ENCODE measurements around the gene DENND1A. TPM values are rescaled to one million over a fixed set of nuclear protein-coding genes. Genes with fewer than 3 reads are reported as not detected.

The DENND1A gene
- polyA plus RNA-seq, 1 donor = 16.7 TPM

DNA sequence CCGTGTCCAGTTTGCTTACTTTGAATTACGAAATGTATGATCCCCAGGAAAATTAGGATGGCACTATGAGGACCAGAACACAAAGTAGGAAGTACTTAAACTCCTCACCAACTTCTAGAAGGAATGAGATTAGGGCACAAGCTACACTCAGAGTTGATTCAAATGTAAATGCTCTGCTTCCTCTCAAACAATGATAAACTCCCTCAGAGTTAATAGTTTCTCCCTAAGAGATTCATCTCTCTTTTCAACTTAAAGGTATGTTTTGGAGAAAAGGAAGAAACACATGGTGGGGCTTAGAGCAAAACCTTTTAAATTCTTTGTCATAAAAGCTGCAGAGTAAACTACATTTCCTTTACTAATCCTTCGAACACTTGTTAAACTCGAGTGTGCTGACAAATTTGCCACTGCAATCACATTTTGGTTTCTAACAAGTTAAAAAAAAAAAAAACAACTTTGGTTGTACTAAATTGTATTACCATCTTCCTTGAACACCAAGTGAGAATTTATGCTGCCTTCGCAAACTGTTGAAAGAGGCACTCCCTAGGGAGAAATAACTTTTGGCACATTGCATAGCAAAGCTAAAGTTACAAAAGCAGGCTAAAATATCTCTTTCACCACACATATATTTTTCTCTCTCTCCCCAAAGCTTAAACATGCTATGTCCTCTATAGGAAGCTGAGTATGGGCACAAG, 66.6 kb downstream of the DENND1A start:
- peak; percentile 13 for DNase-seq

- no peak for DNase-seq
Measured at GRCh38 chr9:123861756-123862120, 68.2 kb downstream of the DENND1A start.

- DNase-seq = no peak
Measured at GRCh38 chr9:123861086-123861755, 68.7 kb downstream of the DENND1A start.

GRCh38 chr9:123860603-123861002, 69.3 kb downstream of the DENND1A start:
- no peak for DNase-seq

DNA sequence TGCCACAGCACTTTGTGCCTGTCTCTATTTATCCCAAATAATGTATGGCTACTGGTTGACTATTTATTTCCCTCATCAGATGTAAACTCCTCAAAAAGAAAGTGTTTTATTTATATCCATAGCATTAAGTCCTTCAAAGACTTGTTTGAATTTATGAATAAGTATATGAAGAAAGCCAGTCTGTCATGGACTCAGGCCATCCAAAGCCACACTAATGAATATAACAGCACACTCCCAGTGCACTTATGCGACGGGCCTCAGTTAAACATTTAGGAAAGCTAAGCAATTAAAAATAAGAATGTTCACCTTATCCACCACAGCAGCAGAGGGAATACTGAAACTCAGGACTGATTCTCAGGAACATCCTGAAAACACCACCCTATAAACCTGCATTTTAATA, 77.5 kb downstream of the DENND1A start:
- no peak for DNase-seq

DNA sequence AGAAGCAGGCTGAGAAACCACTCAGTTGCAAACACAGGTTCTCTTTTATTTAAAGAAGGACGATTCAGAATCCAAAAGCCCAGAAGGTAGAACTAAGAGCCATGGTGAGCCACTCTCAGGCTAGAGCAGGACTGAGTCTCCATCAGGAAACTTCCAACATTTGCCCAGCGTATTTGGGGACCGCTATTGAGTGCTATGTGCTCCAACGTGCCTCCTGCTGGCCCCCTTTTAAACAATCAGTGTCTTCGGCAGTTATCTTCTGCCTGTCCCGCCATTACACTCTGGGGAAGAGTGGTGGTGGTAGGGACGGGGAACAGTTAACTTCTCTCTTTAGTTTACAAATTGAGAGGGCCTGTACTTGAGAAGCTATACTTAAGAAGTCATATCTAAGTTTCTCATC, 78.1 kb downstream of the DENND1A start:
- DNase-seq = no peak

DNA sequence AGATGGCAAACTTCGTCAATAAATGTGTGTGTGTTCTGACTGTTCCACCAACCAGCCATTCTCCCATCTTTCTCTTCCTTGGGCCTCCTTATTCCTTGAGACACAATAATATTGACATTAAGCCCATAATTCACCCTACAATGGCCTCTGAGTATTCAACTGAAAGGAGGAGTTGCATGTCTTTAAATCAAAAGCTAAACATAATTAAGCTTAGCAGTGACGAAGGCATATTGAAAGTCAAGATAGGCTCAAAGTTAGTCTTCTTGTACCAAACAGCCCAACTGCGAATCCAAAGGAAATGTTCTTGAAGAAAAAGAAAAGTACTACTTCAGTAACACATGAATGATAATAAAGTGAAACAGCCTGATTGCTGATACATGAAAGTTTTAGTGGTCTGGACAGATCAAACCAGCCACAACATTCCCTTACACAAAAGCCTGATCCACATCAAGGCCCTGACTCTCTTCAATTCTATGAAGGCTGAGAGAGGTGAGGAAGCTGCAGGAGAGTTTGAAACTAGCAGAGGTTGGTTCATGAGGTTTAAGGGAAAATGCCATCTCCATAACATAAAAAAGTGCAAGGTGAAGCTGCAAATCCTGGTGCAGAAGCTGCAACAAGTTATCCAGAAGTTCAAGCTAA, 81.4 kb downstream of the DENND1A start:
- no peak for DNase-seq

GRCh38 chr9:123846966-123847365, 83.0 kb downstream of the DENND1A start:
- DNase-seq = no peak

- DNase-seq = no peak
Measured at GRCh38 chr9:123843703-123844102, 86.2 kb downstream of the DENND1A start.

GRCh38 chr9:123835821-123836220, 94.1 kb downstream of the DENND1A start:
- DNase-seq = no peak

DNA sequence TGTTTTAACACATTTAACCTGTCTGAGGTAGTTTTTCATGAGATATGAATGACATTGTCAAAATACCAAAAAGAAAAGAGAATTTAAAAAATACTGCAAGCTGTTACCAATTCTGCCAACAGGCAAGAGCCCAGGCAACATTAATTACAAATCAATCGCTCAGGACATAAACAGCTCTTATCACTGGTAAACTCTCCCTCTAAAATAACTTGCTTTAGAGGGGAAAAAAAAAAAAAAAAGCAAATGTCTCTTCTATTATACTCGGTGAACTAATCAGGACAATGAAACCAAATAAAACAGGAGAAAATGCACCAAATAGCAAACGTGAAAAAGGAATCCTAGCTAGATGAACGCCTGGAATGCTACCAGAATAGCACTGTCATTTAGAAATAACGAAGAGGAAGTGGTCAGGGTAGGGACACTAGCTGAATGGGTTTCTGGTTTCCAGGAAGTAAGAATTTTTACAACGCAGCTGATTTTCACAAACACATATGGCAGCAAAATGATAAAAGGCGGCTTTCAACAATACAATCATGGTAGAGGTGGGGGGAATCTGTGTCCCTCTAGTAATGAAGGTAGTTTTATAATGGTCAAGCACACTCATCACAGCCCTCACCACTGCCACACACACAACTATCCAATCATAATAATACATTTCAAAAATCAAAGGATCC, 94.9 kb downstream of the DENND1A start:
- DNase-seq = peak; percentile 13

DNA sequence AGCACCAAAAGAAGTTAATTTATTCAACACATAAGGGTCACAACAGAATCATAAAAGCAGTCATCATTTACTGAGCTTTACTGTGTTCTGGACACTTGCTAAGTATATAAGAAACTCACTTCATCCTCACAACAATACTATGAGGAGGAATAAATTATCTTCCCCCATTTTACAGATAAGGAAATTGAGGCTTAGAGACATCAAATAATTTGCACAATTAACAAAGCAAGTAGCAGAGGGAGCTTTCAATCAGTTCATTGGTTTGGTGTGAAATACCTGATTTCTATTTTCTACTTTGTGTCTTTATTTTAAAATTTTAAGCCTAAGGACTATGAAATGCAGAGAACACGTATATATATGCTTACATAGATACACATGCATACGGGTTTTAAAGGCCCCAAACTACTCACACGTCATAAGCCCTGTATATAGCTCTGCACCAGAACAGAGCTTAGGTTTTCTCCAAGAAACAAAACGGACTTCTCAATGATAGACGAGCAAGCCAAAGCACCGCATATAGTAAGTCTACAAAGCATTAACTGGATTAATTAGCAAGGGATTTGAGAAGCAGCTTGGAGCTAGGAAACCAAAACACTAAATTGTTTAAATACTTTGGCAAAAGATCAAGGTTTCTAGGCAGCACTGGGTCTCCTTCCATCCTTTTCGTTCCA, 95.6 kb downstream of the DENND1A start:
- no peak for DNase-seq

DNA sequence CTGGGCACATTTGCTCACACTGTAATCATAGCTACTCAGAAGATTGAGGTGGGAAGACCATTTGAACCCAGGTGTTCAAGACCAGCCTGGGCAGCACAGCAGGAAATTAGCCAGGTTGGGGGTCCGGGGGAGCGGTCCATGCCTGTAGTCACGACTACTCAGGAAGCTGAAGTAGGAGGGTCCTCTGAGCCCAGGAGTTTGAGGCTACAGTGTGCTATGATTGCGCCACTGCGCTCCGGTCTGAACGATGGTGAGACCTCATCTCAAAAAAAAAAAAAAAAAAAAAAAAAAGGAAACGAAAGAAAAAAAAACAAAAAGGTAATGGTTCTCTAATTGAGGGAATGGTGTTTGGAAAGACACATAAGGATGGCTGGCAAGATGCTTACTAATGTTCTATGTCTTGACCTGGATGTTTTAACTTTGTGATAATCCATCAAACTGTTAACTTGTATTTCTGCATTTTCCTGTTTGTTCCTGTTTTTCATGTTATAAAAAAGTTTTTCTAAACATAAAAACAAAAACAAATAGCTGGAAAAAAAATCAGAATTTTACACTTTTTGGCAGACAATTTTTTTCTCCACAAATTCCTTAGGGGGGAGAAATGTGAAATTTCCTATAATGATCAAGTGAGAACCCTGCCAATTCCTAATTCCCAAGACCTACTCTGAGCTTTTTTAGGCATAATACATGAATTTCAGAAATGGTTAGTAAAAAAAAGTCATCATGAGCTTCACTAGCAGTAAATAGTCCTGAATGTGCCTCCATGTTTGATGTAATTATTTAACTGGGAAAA, 96.9 kb downstream of the DENND1A start:
- no peak for DNase-seq

- DNase-seq = no peak
Measured at GRCh38 chr9:123832176-123832575, 97.8 kb downstream of the DENND1A start.

- no peak for DNase-seq
Measured at GRCh38 chr9:123828449-123828848, 101.5 kb downstream of the DENND1A start.

DNA sequence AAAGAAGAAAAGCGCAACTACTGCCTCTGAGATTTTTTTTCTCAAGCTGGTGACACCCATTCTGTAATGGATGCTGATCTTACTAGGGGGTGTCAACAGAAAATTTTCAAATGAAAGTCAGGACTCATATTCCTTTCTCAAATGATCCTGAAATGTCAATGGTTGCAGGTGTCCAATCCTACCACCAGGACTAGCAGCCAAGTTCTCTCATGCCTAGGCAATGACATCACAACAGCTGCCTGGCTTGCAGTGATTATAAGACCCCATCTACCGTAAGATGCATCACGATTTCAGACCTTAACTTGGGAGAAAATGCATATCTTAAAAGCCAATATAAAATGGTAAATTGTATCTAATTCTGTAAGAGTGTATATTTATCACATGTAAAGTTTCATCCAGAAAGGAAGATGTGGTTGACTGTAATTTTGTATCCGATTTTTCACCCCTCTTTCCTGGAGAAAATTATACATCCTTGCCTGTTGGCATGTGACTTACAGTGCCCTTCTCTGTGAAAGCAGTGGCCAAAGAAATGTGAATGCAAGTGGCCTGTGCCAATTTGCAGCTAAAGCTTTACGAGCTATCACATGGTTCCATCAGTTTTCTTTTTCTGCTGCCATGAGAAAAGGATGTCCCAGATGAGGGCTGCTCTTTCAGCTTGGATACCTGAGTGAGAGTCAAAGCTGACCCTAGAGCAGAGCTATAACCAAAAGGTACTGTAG, 104.4 kb downstream of the DENND1A start:
- peak; percentile 32 for DNase-seq

GRCh38 chr9:123823194-123823947, 106.6 kb downstream of the DENND1A start:
- DNase-seq = no peak

GRCh38 chr9:123821619-123822018, 108.3 kb downstream of the DENND1A start:
- no peak for DNase-seq

GRCh38 chr9:123820139-123820538, 109.8 kb downstream of the DENND1A start:
- DNase-seq = no peak

DNA sequence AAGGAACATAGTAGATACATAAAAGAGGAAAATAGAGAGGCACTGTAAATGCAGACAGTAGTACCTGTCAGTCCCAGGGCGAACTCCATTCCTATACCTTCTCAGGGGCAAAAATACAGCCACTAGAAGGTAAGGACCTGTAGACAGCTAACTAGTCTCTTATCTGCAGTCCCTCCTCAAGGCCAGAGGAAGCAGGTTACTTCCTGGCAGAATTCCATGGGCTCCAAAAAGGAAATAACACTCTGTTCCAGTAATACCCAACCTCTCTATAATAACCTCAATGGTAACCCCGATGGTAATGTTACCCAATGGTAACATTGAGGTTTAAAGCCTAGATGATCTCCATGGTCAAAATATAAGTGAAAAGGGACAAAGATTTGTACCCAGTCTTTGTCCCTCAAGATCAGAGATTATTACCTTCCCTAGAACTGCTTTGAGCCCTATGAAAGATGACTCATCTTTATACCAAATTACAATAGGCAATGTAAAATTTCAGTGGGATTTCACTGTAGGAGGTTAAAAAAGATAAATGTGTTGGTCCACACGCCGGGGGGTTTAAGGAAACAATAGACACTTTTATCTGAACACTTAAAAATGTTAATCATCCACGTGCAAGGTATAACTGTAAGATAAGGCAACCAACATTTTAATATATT, 113.0 kb downstream of the DENND1A start:
- DNase-seq = no peak

Measured in hindlimb muscle (tissue), 1 donor.